HepG2 (cell line): ENCODE data around the gene ARHGAP4. TPM values are rescaled to one million over a fixed set of nuclear protein-coding genes. Genes with fewer than 3 reads are reported as not detected.

Experiments used
- ATF7 ChIP-seq, 2 experiments: fragments of 450-650 bp in 1 of 2; sonication (generic) in 1 of 2; formaldehyde crosslinking in 1 of 2; IDR thresholded peaks; 2 replicates each; pipeline versions ENCODE4 v1.4.0 to v1.6.1; 2016 to 2020; ENCODE audit warnings: antibody characterized with exemption in 1 of 2, mild to moderate bottlenecking in 1 of 2, missing genetic modification reagents in 1 of 2
- DPF2 ChIP-seq: sonication (generic); formaldehyde crosslinking; IDR thresholded peaks from 2 replicates; pipeline ENCODE4 v1.4.0; 2020; ENCODE audit warnings: mild to moderate bottlenecking, low read depth, missing genetic modification reagents, borderline replicate concordance
- EED ChIP-seq: sonication (generic); formaldehyde crosslinking; IDR thresholded peaks from 2 replicates; pipeline ENCODE4 v1.5.0; 2020; ENCODE audit warnings: mild to moderate bottlenecking, missing genetic modification reagents
- GLI4 ChIP-seq: sonication (generic); formaldehyde crosslinking; IDR thresholded peaks from 2 replicates; pipeline ENCODE4 v1.5.1; 2020; ENCODE audit warnings: missing genetic modification reagents, mild to moderate bottlenecking, moderate library complexity, borderline replicate concordance
- HNRNPK ChIP-seq: fragments of 200-400 bp; formaldehyde crosslinking; IDR thresholded peaks from 2 replicates; pipeline ENCODE4 v1.6.1; 2018; ENCODE audit warnings: low read length, low read depth, moderate library complexity, mild to moderate bottlenecking; ENCODE audit not compliant: poor library complexity, severe bottlenecking
- HOXD1 ChIP-seq: sonication (generic); formaldehyde crosslinking; IDR thresholded peaks from 2 replicates; pipeline ENCODE4 v1.5.0; 2020; ENCODE audit warnings: missing genetic modification reagents
- JDP2 ChIP-seq: sonication (generic); formaldehyde crosslinking; IDR thresholded peaks from 2 replicates; pipeline ENCODE4 v1.8.1; 2022; ENCODE audit warnings: missing genetic modification reagents, borderline replicate concordance
- KDM3A ChIP-seq: IDR thresholded peaks from 2 replicates; pipeline ENCODE4 v1.6.1; 2018; ENCODE audit warnings: low read depth, missing compliant biosample characterization
- MED1 ChIP-seq: sonication (generic); formaldehyde crosslinking; IDR thresholded peaks from 2 replicates; pipeline ENCODE4 v1.4.0; 2020; ENCODE audit warnings: missing genetic modification reagents
- MIER3 ChIP-seq: IDR thresholded peaks from 2 replicates; pipeline ENCODE4 v1.6.1; 2016; ENCODE audit warnings: missing compliant biosample characterization, borderline replicate concordance
- POLR2A ChIP-seq, 2 experiments: IDR thresholded peaks; 2 replicates each; pipeline ENCODE4 v1.6.1; 2011; ENCODE audit warnings: low read depth in 2 of 2, low read length in 2 of 2, mild to moderate bottlenecking in 1 of 2, moderate library complexity in 1 of 2; ENCODE audit not compliant: insufficient read depth in 1 of 2
- RFX3 ChIP-seq: IDR thresholded peaks from 2 replicates; pipeline ENCODE4 v1.6.1; 2016; ENCODE audit warnings: missing biosample characterization, missing genetic modification reagents
- SALL2 ChIP-seq: sonication (generic); formaldehyde crosslinking; IDR thresholded peaks from 2 replicates; pipeline ENCODE4 v1.8.1; 2023; ENCODE audit warnings: mild to moderate bottlenecking, missing genetic modification reagents, inconsistent platforms
- SP1 ChIP-seq, 2 experiments: fragments of 450-650 bp in 1 of 2; sonication (generic) in 1 of 2; formaldehyde crosslinking in 1 of 2; IDR thresholded peaks; 2 replicates each; pipeline versions ENCODE4 v1.4.0 to v1.6.1; 2016 to 2020; ENCODE audit warnings: missing genetic modification reagents in 1 of 2
- TCF12 ChIP-seq, 2 experiments: fragments of 450-650 bp in 1 of 2; sonication (generic) in 1 of 2; formaldehyde crosslinking in 1 of 2; IDR thresholded peaks; 2 replicates each; pipeline versions ENCODE4 v1.6.1 to v1.8.0; 2017 to 2022; ENCODE audit warnings: antibody characterized with exemption in 1 of 2, mild to moderate bottlenecking in 1 of 2, missing genetic modification reagents in 1 of 2, moderate library complexity in 1 of 2
- THYN1 ChIP-seq: sonication (generic); formaldehyde crosslinking; IDR thresholded peaks from 2 replicates; pipeline ENCODE4 v1.8.1; 2023; ENCODE audit warnings: low read depth, mild to moderate bottlenecking, moderate library complexity, missing genetic modification reagents, borderline replicate concordance
- ZBTB1 ChIP-seq: sonication (generic); formaldehyde crosslinking; IDR thresholded peaks from 2 replicates; pipeline ENCODE4 v1.4.0; 2020; ENCODE audit warnings: missing genetic modification reagents, borderline replicate concordance
- ZNF17 ChIP-seq: sonication (generic); formaldehyde crosslinking; IDR thresholded peaks from 2 replicates; pipeline ENCODE4 v1.5.0; 2020; ENCODE audit warnings: mild to moderate bottlenecking, missing genetic modification reagents
- ZNF382 ChIP-seq: sonication (generic); formaldehyde crosslinking; IDR thresholded peaks from 2 replicates; pipeline ENCODE4 v1.5.0; 2020; ENCODE audit warnings: missing genetic modification reagents, mild to moderate bottlenecking, borderline replicate concordance
- ZNF563 ChIP-seq: sonication (generic); formaldehyde crosslinking; IDR thresholded peaks from 2 replicates; pipeline ENCODE4 v1.8.0; 2022; ENCODE audit warnings: mild to moderate bottlenecking, moderate library complexity, missing genetic modification reagents
- ZNF772 ChIP-seq: sonication (generic); formaldehyde crosslinking; IDR thresholded peaks from 2 replicates; pipeline ENCODE4 v1.5.0; 2020; ENCODE audit warnings: mild to moderate bottlenecking, missing genetic modification reagents
- ZNF841 ChIP-seq: sonication (generic); formaldehyde crosslinking; IDR thresholded peaks from 2 replicates; pipeline ENCODE4 v1.8.1; 2023; ENCODE audit warnings: missing genetic modification reagents, borderline replicate concordance
- ZSCAN9 ChIP-seq: IDR thresholded peaks from 2 replicates; pipeline ENCODE4 v1.6.1; 2016; ENCODE audit warnings: borderline replicate concordance
- polyA plus RNA-seq, 8 experiments: library from polyadenylated mRNA; depleted of rRNA in 3 of 8; stranded (reverse) in 7 of 8; unstranded in 1 of 8; fragments of >200 nt; fragmentation: Illumina TruSeq in 4 of 8; extraction: Trizol in 4 of 8; gene quantifications; 2 replicates each; pipeline versions ENCODE4 v1.2.1 to v1.2.3, GENCODE V29; 2011 to 2016; ENCODE audit warnings: low read depth in 4 of 8, missing spikeins in 1 of 8, mixed read lengths in 1 of 8; ENCODE audit not compliant: insufficient read depth in 1 of 8
- total RNA-seq, 5 experiments: library from RNA; depleted of rRNA; stranded (reverse); fragments of >200 nt; fragmentation: Illumina TruSeq; extraction: Trizol; gene quantifications; 2 replicates each; pipeline ENCODE4 v1.2.3, GENCODE V29; 2016; ENCODE audit warnings: low read depth in 1 of 5
- TF ChIP-seq, protein P1 (sequence below): sonication (generic); formaldehyde crosslinking; IDR thresholded peaks from 2 replicates; pipeline ENCODE4 v1.8.1; 2023; ENCODE audit warnings: mild to moderate bottlenecking, missing genetic modification reagents, borderline replicate concordance
- TF ChIP-seq, protein P2 (sequence below): IDR thresholded peaks from 2 replicates; pipeline ENCODE4 v1.6.1; 2016; ENCODE audit warnings: missing biosample characterization, missing genetic modification reagents, low read depth
- TF ChIP-seq, protein P3 (sequence below): sonication (generic); formaldehyde crosslinking; IDR thresholded peaks from 2 replicates; pipeline ENCODE4 v1.4.0; 2020; ENCODE audit warnings: missing genetic modification reagents, borderline replicate concordance

ARHGAP4 gene
- total and polyA plus RNA-seq, 2 of the 13 experiments (the other 11 are each of a cell fraction or from before 2014, with no cell fraction given) = 0.57 to 0.64 TPM

DNA sequence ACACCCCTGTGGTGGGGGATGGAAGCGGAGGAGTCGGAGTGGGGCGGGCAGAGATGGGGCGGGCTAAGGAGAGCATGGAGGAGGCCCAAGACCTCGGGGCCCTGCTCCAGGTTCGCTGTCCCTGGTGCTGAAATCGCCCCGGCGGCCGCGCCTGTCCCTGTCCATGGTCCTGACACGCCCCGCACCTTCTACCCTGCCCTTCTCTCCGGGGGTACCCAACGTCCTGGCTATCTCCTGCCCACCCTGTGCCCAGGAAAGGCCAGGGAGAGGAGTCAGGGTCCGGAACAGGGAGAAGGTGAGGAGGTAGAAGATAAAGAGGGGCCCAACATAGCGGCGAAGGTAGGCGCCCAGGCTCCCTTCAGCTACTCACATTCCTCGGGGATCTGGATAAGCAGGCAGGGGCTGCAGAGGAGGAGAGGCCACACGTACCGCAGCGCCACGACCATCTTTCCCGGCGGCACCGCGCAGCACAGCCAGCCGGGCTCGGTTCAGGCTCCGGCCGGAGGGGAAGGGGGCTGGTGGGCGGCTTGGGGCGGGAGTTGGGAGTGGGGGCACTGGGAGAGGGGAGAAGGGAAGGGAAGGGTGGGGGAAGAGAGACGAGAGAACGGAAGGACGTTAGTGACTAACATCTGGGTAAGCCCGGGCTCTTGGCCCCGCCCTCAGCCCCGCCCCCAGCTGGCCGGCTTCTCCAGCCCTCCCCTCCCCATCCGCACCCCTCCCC lies 50.5 kb downstream of the ARHGAP4 start (continued):
- TF ChIP-seq THYN1 (CRISPR knock-in tag) = peak; percentile 96; the same call in 1 of the 2 replicates
- no peak for TF ChIP-seq HNRNPK
- TF ChIP-seq ZSCAN9 = peak; percentile 100
- TF ChIP-seq DPF2 = no peak
- no peak for TF ChIP-seq TCF12 (IDR thresholded peaks at IDR 0.05)
- TF ChIP-seq TCF12 (CRISPR knock-in tag; IDR thresholded peaks at IDR 0.05) = peak; percentile 96
- peak; percentile 100 for TF ChIP-seq ZNF772 (CRISPR knock-in tag)
- TF ChIP-seq KDM3A = peak; percentile 99
- TF ChIP-seq MIER3 (CRISPR knock-in tag) = peak; percentile 99
- peak; percentile 99 for TF ChIP-seq EED (CRISPR knock-in tag)
- peak; percentile 95 for TF ChIP-seq ZNF841 (CRISPR knock-in tag)
- peak; percentile 98 for TF ChIP-seq ZNF17 (CRISPR knock-in tag)
- no peak for TF ChIP-seq SP1 (IDR thresholded peaks at IDR 0.05)
- TF ChIP-seq SP1 (CRISPR knock-in tag; IDR thresholded peaks at IDR 0.05) = peak; percentile 72; the same call in 1 of the 2 replicates
- peak; percentile 100 for TF ChIP-seq SALL2 (CRISPR knock-in tag)
- TF ChIP-seq, protein P1, sequence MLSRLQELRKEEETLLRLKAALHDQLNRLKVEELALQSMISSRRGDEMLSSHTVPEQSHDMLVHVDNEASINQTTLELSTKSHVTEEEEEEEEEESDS (CRISPR knock-in tag) = peak; percentile 98
- TF ChIP-seq POLR2A (IDR thresholded peaks at IDR 0.05; ENCODE audit: insufficient read depth in 1 of 2, low read depth in 2 of 2, low read length in 2 of 2) = no peak
- TF ChIP-seq HOXD1 = peak; percentile 99
- TF ChIP-seq RFX3 = peak; percentile 75
- TF ChIP-seq, protein P2, sequence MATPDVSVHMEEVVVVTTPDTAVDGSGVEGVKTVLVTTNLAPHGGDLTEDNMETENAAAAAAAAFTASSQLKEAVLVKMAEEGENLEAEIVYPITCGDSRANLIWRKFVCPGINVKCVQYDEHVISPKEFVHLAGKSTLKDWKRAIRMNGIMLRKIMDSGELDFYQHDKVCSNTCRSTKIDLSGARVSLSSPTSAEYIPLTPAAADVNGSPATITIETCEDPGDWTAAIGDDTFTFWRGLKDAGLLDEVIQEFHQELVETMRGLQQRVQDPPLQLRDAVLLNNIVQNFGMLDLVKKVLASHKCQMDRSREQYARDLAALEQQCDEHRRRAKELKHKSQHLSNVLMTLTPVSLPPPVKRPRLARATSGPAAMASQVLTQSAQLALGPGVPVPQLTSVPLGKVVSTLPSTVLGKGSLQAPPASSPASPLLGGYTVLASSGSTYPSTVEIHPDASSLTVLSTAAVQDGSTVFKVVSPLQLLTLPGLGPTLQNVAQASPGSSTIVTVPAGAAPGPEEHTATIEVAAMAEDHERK (CRISPR knock-in tag) = peak; percentile 46; the same call in 1 of the 2 replicates
- no peak for TF ChIP-seq ATF7 (IDR thresholded peaks at IDR 0.05)
- peak; percentile 75 for TF ChIP-seq ATF7 (CRISPR knock-in tag; IDR thresholded peaks at IDR 0.05)
- TF ChIP-seq ZNF382 (CRISPR knock-in tag) = peak; percentile 87; the same call in 1 of the 2 replicates
- peak; percentile 100 for TF ChIP-seq GLI4 (CRISPR knock-in tag)
- TF ChIP-seq ZNF563 = peak; percentile 100
- TF ChIP-seq JDP2 (CRISPR knock-in tag) = peak; percentile 98
- TF ChIP-seq, protein P3, sequence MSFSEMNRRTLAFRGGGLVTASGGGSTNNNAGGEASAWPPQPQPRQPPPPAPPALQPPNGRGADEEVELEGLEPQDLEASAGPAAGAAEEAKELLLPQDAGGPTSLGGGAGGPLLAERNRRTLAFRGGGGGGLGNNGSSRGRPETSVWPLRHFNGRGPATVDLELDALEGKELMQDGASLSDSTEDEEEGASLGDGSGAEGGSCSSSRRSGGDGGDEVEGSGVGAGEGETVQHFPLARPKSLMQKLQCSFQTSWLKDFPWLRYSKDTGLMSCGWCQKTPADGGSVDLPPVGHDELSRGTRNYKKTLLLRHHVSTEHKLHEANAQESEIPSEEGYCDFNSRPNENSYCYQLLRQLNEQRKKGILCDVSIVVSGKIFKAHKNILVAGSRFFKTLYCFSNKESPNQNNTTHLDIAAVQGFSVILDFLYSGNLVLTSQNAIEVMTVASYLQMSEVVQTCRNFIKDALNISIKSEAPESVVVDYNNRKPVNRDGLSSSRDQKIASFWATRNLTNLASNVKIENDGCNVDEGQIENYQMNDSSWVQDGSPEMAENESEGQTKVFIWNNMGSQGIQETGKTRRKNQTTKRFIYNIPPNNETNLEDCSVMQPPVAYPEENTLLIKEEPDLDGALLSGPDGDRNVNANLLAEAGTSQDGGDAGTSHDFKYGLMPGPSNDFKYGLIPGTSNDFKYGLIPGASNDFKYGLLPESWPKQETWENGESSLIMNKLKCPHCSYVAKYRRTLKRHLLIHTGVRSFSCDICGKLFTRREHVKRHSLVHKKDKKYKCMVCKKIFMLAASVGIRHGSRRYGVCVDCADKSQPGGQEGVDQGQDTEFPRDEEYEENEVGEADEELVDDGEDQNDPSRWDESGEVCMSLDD (CRISPR knock-in tag) = peak; percentile 99
- TF ChIP-seq ZBTB1 = peak; percentile 98
- peak; percentile 94 for TF ChIP-seq MED1 (CRISPR knock-in tag)
